ENCODE data around the gene STRN4.

DNA sequence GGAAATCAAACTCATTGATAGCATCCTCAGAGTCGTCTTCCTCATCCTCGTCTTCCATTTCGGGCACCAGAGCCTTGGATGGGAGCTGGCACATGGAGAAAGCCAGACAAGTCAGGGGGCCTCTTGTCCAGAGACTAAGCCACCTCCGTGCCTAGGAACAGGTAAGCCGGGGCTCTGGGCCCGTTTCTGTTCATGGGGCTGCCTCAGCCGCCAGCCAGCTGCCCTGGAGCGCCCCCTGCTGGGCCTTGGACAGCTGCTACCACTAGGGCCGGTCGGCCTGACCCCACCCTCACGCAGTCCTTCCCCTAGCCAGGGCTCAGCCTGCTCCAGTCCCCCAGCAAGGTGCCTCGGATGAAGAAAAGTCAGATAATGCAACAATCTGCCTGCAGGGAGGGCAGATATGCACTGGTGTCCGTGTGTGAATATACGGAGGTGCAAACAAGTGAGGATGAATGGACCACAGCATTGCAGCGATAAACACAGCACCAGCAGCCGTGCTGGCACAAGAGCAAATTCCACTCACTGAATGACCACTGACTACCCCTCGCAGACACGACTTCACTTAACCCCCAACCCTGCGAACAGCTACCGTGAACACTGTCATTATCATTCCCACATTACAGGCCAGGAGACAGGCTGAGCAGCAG, 17.4 kb downstream of the STRN4 start:
- no peak for TF ChIP-seq ZFP3 (CRISPR knock-in tag; IDR thresholded peaks at IDR 0.05)
- TF ChIP-seq, protein P1, sequence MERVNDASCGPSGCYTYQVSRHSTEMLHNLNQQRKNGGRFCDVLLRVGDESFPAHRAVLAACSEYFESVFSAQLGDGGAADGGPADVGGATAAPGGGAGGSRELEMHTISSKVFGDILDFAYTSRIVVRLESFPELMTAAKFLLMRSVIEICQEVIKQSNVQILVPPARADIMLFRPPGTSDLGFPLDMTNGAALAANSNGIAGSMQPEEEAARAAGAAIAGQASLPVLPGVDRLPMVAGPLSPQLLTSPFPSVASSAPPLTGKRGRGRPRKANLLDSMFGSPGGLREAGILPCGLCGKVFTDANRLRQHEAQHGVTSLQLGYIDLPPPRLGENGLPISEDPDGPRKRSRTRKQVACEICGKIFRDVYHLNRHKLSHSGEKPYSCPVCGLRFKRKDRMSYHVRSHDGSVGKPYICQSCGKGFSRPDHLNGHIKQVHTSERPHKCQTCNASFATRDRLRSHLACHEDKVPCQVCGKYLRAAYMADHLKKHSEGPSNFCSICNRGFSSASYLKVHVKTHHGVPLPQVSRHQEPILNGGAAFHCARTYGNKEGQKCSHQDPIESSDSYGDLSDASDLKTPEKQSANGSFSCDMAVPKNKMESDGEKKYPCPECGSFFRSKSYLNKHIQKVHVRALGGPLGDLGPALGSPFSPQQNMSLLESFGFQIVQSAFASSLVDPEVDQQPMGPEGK (CRISPR knock-in tag; IDR thresholded peaks at IDR 0.05; ENCODE audit: borderline replicate concordance), result no peak

Data from SK-N-SH treated with all-trans-retinoic acid at 6 μM for 48 hours (cell line).